Globus pallidus (tissue), 1 donor: ENCODE data around the gene FEN1.

ENCODE experiments used
- DNase-seq: peaks from one replicate; pipeline ENCODE4 v3.0.0-alpha.2; 2015; ENCODE audit warnings: low spot score

FEN1 gene, protein sequence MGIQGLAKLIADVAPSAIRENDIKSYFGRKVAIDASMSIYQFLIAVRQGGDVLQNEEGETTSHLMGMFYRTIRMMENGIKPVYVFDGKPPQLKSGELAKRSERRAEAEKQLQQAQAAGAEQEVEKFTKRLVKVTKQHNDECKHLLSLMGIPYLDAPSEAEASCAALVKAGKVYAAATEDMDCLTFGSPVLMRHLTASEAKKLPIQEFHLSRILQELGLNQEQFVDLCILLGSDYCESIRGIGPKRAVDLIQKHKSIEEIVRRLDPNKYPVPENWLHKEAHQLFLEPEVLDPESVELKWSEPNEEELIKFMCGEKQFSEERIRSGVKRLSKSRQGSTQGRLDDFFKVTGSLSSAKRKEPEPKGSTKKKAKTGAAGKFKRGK

DNA sequence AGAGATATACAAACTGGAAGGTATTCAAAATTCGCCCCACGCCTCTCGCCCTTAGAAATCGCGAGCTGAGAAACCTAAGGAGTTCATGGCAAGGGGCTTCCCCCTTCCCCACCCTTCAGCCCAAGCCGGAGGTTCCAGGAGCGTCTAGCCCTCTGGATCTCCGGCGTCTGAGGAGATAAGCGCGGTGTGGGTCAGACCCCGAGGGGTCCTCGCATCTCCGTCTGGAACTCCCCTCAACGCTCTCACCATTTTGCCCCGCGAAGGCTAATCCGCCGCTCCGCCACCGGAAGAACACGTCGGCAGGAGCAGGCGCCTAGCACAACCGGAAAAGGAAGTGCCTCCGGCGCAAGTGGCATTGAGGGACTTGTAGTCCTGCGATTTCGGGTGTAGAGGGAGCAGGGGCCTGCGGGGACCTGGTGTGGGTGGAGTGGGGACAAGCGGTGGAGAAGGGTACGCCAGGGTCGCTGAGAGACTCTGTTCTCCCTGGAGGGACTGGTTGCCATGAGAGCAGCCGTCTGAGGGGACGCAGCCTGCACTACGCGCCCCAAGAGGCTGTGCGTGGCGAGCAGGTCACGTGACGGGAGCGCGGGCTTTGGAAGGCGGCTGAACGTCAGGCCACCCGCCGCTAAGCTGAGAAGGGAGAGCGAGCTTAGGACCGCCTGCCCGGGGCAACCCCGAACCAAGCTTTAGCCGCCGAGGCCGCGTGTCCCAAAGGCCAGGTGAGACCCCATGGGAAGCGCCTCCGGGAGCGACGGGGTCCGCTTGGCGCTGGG, at the start of gene FEN1, which contains the start of gene TMEM258:
FEN1 (plus strand) TSS at position 602 of the 773 bp plus-strand sequence. CDS start 2,451 bp downstream, outside the sequence.
TMEM258 (minus strand) TSS at position 290 of the 773 bp plus-strand sequence; CDS start at position 249, 41 bp downstream.
- peak; percentile 95 for DNase-seq

DNA sequence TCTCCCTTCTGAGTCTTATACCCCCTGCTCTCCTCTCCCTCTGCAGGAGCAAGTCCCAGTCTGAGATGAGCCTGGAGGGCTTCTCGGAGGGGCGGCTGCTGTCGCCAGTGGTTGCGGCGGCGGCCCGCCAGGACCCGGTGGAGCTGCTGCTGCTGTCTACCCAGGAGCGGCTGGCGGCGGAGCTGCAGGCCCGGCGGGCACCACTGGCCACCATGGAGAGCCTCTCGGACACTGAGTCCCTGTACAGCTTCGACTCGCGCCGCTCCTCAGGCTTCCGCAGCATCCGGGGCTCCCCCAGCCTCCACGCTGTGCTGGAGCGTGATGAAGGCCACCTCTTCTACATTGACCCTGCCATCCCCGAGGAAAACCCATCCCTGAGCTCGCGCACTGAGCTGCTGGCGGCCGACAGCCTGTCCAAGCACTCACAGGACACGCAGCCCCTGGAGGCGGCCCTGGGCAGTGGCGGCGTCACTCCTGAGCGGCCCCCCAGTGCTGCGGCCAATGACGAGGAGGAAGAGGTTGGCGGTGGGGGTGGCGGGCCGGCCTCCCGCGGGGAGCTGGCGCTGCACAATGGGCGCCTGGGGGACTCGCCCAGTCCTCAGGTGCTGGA, 49.1 kb upstream of the FEN1 start:
- DNase-seq: no peak

DNA sequence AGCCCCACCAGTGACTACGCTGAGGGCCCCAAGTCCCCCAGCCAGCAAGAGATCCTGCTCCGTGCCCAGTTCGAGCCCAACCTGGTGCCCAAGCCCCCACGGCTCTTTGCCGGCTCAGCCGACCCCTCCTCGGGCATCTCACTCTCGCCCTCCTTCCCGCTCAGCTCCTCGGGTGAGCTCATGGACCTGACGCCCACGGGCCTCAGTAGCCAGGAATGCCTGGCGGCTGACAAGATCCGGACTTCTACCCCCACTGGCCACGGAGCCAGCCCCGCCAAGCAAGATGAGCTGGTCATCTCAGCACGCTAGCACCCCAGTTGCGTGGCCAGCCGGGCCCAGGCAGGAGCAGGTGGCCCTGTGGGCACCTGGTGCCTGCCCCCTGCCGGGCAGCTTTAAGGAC, 48.5 kb upstream of the FEN1 start:
- no peak for DNase-seq

DNA sequence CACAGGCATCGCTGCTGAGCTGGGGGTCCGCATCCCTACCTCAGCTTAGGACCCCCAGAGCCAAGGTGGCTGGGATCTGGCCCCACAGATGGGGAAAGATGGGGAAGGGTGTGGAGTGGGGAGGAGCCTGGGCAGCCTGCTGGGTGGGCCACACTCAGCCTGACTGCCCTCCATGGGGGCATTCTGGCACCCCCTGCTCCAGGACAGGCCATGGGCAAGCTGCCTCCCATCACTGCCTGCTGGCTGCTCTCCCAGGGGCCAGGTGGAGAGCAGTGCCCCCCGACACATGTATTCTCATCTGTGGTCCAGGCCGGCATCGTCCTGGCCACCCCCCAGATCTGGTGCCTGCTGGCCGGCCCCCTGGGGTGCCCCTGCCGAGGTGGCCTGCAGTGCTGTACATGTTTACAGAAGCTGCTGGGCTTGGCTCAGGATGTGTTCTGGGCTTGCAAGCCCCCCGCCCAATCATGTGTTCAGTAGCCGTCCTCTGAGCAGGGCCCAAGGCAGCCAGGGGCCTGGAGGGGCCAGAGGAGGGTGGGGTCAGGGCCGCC, 48.0 kb upstream of the FEN1 start:
- DNase-seq: no peak

DNA sequence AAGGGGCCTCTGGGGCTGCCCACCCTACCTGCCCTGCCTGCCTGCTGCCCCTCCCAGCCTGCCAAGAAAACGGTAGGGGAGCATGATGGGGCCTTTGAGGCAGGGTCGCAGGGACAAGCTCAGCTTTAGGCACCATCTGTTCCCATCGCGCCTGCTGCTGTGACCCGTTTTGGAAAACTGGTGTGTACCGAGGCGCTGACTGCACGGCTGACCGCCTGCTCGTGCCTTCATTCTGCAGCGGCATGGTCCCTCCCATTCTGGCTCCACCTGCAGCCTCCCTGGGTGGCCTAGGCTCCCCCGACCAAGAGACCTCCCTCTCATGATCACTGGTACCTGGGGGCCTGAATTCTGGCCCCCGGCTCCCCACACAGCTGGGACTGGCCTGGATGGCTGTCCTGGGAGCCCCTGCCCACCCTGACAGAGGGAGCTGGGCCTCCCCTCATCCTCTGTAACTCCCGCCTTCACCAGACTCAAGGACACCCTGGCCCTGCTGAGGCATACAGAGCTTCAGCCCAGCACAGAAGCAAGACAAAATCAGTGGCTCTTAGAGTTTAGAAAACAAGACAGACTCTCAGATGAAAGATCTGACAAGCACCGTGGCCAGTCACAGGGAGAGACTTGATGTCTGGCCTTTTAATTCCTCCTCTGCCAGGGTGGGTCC, 46.8 kb upstream of the FEN1 start:
- no peak for DNase-seq

DNA sequence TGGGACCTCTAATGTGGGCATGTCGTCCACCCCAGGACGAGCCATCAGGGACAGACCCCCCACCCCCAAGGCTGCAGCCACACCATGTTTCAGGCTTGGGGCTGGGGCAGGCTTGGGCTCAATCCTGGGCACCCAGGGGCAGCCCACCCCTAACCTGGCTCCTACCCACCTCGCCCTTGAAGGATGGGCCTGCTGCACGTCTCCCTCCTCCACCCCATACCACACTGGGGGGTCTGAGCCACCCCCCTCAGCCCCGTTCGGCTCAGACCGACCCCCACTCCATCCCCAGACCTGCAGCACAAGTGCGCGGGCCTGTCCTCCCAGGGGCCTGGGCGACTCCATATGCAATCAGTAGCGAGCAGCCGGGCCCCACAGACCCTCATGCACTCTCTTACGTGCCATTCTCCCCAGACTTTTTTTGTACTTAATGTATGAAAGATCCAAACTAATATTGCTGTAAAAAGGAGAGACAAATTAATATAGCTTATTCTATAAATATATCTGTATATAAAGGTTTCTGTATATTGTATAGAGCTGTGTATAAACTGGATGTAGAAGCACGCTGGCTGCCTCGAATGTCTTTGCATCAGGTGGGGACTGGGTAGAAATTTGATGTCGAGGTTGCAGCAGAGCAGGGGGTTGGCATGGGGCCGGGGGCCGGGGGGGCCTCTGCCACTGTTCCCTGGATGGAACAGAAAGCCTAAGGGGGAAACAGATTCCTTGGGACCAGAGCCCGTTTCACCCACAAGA, 46.1 kb upstream of the FEN1 start:
- DNase-seq: no peak

DNA sequence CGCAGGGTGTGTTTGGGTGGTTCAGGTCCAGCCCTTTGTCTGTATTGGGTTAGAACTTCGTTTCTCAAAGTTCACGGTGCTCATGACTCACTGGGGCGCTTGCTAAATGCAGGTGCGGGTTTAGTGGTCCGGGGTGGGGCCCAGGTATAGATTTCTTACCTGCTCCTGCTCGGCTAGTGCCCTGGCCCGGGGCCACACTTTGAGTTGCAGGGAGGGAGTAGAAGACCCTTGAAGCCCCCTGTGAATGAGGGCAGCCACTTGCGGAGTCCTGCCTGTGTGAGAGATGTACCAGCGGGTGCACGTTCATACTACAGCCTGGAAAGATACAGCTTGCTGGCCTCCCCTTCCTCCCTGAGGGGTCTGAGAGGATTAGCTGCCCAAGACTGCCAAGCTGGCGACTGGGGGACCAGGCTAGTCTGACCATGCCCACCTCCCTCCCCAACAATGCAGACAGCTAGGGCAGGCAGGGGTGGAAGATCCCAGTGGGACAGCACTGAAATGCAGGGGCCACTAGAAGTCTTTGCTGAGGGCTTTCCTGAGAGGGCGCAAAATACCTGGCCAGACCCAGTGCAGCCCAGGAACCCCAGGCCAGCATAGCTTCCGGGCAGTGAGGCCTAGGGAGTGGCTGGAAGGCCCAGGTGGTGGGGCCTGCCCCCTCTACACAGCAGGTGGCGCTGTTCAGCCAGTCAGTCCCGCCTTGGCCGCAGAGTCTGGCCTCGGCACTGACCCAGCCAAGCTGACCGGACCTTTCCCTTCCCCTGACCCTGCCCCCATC, 45.3 kb upstream of the FEN1 start:
- peak; percentile 90 for DNase-seq

DNA sequence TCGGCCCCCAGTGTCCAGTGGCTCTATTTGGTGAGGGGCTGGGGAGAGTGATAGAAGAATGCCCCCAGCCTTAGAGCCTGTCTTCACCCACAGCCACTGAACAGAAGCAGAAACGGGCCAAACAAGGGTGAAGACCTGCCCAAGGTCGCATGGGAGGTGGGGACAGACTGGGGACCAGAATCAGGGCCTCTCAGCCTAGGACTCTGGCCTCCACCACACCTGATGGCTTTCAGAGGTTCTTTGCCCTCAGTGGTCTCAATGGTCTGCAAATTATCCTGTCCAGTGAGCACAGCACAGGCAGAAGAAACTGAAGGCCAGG, 44.8 kb upstream of the FEN1 start:
- no peak for DNase-seq

DNA sequence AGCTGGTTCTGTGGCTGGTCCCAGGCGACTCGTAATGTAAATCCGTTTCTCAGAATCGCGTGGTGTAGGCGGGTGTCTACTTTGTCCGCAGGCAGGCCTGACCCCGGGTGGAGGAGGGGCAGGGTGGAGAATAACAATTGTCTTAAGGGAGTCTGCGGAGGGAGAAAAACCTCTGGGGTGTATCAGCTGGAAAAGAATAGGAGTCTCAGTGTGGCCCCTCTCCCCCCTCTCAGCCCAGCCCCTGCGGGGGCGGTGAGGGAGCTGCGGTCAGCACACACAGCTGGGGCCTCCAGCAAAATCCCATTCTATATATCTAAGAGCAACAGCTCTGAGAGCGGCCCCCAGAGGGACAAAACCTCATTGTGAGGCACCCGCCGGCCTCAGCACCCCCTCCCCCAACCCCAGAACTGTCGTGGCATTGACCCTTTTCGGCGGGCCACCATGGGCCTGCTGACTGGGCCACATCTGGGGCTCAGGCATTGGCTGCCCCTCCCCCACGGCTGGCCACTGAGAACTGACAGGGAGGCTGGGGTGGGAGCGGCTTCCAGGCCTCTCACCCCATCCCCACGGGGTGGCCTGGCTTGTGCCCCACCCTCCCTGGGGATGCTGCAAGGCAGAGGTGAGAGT, 43.0 kb upstream of the FEN1 start:
- DNase-seq: peak; percentile 99

DNA sequence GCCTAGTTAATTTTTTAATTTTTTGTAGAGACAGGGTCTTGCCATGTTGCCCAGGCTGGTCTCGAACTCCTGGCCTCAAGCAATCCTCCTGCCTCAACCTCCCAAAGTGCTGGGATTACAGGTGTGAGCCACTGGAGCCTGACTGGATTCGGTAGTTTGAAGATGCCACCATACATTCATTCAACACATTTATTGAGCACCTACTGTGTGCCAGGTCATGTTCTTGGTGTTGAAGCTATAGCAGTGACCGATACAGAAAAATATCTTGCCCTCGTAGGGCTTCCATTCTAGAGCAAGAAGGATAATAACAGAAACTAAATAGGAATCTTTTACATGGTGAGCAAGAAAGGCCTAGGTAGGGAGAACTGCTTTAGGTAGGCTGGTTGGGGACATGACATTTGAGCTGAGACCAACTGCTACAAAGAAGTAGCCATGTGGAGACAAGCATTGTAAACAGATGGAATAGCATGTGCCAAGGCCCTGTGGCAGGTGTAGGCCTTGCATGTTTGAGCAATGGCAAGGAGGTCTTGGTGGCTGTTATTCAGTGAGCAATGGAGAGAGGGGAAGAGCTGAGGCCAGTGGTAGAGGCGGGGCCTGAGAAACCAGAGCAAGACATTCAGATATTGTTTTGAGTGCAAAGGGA, 42.0 kb upstream of the FEN1 start:
- no peak for DNase-seq

DNA sequence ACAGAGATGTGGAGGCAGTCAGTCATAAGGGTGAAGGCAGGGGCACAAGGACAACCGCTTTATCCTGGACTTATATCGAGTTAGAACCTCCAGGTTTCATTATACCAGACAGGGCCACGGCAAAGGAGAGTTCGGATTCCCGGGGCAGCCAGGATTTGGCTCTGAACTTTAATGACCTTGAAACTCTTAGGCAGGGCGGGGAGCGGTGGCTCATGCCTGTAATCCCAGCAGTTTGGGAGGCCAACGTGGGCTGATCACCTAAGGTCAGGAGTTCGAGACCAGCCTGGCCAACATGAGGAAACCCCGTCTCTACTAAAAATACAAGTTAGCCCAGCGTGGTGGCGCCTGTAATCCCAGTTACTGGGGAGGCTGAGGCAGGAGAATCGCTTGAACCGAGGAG, 41.3 kb upstream of the FEN1 start:
- DNase-seq: no peak

DNA sequence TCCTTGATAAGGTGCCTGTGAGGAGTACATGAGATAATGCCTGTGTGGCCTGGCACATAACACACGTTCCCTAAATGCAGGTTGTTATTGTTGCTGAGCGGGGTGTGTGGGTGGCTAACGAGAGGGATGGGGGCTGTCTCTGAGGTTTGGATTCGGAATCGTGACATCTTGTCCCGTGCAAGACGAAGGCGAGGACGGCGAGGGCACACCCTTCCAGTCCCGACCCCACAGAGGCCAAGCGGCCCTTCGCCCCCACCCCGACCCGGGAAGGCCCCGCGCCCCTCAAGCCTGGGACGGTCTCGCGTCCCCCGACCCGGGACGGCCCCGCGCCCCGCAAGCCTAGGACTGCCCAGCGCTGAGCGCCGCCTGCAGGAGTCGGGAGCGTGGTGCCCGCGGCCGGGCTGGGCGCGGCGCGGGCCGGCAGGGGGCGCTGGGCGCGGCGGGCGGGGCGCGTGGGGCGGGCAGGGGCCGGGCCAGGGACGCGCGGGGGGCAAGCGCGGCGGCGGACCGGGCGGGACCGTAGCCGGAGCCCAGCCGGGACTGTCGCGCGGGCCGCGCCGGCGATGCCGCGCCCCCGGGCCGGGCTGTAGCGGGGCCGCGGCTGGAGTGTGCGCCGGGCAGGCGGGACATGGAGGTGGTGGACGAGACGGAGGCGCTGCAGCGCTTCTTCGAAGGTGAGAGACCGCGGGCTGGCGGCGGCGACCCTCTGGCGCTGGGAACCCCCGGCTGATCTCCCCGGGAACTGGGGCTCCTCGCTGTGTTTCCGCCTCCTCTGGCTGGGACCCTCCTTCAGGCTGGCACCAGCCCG, 40.4 kb upstream of the FEN1 start, which contains the start of gene MYRF:
MYRF (plus strand) TSS at position 520 of the 808 bp plus-strand sequence; CDS start at position 629, 109 bp downstream.
- DNase-seq: no peak

DNA sequence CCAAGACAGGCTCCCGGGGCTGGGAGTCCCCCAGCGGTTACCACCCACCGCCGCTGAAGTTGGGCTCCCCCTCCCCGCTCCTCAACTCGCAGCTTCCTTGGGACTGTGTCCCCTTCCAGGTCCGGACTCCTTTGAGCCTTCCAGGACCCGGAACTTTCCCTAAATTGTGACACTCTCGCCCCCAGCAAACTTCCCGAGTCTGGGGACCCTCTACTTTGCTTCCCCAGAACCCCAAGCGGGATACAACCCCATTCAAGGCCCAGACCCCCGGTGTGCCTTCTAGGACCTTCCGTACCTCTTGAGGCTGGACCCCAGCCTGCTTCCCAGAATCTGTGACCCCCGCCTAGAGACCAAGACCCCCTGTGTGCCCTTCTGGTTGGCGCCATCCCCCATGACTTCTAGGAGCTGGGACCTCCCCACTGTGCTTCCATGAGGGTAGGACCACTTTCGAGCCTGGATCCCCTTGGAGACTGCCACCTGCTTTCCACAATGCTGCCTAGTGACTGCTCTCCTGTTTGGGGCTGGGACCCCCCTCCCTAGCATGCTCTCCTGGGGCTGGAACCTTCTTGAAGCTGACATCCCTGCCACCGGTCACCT, 39.7 kb upstream of the FEN1 start:
- no peak for DNase-seq

DNA sequence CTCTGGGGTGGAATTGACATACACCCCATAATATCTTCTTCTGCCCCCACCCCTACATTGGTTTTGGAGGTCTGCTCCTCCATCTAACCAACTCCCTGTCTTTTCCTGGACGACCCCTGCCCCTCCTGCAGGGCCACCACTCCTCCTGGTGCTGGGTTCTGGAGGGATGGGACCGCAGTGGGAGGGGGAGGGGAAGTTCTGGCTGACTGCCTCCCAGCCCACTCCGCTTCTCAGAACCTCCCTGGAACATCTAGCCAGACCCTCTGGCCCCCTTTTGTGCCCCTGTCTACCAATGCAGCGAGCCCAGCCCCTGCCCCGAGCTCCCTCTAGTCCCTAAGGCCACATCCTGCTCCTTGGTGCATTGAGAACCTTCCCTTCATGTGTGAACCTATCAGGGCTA, 39.0 kb upstream of the FEN1 start:
- DNase-seq: no peak

DNA sequence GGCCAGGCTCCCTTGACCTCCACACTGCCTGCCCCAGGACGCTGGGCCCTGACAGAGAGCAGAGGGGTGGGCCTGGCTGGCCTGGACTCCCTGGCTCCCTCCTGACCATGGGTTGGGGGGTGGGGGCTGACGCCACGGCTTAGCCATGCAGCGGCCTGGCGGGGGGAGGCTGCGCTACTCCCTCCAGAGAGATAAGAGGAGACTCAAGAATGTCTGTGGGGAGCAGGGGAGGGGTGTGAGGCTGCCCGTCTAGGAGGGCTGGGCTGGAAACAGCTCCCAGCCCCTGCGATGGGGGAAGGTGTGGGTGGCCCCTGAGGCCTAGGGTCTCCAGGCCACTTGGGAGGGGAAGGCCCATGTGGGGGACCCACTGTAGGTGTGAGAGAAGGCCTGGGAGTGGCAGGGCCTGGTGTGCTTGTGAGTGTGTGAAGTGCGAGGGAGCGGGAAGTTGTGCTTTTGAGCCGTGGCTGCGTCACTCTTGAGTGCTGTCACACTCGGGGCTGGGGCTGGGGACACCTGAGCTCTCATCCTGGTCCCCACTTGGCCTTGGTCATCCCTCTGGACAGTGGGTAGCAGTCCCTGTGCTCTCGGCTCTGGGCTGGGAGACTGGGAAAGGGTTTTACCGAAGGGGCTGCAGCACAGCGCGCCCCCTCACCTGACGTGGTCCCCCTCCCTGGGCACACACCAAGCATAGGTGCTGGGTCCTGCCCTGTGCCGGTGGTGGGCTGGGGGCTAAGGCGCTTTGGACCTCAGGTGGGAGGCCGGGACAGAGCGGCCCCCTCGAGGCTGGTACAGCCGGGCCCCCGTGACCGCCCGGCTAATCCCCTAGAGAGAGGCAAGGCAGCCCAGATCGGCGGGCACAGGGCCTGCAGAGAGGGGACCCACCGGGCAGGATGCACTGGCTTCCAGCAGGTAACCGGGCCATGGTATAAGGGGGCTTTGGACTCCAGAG, 37.9 kb upstream of the FEN1 start:
- no peak for DNase-seq

DNA sequence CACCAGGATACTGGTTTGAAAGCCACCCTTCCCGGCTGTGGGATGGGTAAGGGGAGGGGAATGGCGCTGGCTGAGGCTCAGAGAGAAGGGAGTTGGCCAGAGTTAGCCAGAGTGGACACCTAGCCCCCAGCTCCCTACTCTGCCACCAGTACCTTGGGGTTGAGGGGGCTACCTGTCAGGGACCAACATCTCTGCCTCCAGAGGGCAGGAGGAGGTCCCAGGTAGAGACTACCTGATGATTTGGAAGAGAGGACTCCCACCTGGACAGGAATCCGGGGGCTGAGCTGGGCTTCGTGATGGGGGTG, 36.6 kb upstream of the FEN1 start:
- DNase-seq: no peak
